Measurements from ENCODE around the gene DTWD2.
"Not testable (repeated sequence)": the region's sequence is repeated elsewhere in the genome, so short reads cannot be mapped to it uniquely, and the experiment has no call there.

DTWD2 gene

GRCh38 chr5:118987988-118988865 lies at the start of gene DTWD2:
DTWD2 (minus strand) TSS chr5:118988547; CDS start chr5:118988511, 36 bp downstream.
- peak; percentile 92 for DNase-seq

DNA sequence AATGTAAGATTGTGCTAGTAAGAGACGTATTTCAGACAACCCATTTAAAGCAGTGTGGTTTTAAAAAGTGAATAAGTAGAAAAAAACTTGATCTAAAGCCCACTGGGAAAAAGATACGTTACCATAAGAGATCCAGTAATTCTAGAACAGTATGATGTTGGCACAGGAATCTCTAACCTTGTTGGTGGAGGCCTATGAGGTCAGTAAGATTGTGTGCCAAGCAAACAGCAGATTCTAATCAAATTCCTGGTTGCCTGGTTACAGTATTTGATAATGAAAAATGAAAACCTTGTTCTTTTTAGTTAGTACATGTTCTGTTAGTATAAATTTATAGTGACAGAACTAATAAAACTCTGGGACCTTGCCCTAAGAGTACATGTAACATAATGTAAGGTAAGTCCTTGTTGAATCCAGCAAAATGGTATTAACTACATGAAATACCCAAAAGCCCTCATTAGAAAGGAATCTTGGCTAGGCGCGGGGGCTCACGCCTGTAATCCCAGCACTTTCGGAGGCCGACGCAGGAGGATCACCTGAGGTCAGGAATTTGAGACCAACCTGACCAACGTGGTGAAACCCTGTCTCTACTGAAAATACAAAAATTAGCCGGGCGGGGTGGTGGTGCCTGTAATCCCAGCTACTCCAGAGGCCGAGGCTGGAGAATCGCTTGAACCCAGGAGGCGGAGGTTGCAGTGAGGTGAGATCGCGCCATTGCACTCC lies 49.3 kb upstream of the DTWD2 start:
- no peak for DNase-seq

- no peak for DNase-seq
Observed at GRCh38 chr5:119036101-119036762, 47.9 kb upstream of the DTWD2 start.

DNA sequence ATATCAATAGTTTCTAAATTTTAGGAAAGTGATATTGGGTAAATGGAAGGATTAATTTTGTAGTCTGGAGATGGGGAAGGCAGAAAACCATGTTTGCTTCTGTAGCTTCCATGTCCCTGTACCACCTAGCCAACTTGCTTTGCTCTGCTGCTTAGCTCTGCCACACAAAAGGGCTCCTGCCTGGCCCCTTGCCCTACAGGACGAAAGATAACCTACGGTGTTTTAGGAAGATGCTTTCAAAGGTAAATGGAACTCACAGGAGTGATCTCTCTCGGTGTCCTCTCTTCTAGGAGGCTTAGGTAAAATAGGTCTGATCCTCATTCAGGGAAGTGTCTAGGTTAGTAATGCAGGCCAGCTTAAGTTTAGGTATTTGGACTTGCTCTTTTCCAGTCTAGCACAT lies 44.8 kb upstream of the DTWD2 start:
- DNase-seq = no peak

DNA sequence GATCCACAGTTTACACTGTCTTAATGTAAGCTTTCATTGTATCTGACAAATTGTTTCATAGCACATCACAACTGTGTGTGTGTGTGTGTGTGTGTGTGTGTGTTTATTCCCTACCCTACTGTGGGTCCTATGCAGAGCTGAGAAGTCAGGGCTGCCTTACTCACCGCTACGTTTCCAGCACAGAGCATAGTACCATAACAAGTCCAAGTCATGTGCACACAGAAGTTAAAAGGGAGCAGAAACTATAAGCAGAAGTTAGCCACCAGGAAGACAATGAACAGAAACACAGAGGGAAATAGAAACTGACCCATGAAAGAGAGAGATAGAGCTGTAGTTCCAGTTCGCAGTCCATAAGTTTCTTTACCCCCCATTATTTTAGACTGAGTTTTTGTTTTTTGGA lies 44.3 kb upstream of the DTWD2 start:
- peak; percentile 23 for DNase-seq

DNA sequence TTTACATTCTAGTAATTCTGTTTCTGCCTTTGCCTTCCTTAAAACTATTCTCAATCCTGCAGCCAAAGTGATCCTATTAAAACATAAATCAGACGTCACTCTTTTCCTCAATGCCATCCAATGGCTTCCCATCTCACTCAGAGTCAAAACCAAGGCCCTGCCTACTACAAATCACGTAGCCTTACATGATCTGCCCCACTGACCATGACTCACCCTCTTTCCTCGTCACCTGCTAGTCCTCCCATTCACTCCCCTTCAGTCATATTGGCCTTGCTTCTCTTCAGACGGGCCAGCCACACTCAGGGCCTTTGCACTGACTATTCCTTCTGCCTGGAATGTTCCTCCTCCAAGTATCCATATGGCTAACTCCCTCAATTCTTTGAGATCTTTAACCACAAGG lies 43.6 kb upstream of the DTWD2 start:
- peak; percentile 40 for DNase-seq

- no peak for DNase-seq
Observed at GRCh38 chr5:119031011-119031886, 42.9 kb upstream of the DTWD2 start.

DNA sequence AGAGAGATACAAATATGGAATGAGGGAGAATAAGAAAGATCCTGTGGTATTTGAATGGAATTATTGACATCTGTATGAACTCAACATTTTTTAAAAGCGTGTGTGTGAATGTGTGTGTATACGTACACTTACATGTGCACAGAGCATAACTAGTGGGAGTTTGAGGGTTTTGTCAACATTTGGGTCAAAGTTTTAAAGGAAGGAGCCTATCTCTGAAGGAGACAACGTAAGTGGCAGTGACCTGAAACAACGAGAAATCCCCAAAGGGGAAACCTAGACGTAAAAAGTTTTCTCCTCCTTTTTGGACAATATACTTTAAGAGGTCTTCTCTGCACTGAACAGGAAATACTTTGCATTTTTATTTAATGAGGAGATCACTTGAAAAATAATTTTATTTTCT lies 40.2 kb upstream of the DTWD2 start:
- no peak for DNase-seq

- DNase-seq = no peak
Observed at GRCh38 chr5:119022773-119023172, 34.4 kb upstream of the DTWD2 start.

GRCh38 chr5:119022017-119022745 lies 33.8 kb upstream of the DTWD2 start:
- no peak for DNase-seq

DNA sequence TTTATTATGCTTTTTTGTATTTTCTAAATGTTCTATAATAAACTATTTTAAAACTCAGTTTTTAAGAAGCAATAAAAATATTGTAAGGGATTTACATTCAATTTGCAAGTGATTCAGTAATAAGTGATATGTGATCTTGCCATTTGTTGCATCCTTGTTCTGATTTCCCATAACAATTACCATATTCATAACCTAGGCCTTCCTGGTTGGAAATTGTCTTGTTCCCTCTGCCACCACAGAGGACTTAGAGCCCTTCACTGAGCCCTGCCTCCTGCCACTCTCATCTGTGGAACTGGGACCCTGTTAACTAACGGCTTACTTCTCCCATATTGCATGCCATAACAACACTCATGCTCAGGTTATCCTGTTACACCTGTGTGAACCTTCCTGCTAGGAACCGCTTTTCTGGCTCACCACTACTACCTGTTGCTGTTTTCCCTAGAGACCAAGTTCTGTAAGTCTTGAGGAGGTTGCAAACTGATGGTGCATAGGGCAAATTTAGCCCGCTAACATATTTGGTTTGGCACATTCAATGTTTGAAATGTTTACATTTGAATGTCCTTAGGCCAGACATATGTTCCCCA lies 32.9 kb upstream of the DTWD2 start:
- DNase-seq = no peak

GRCh38 chr5:119019949-119020348 lies 31.6 kb upstream of the DTWD2 start:
- DNase-seq = no peak

GRCh38 chr5:119019501-119019900 lies 31.2 kb upstream of the DTWD2 start:
- DNase-seq = no peak

DNA sequence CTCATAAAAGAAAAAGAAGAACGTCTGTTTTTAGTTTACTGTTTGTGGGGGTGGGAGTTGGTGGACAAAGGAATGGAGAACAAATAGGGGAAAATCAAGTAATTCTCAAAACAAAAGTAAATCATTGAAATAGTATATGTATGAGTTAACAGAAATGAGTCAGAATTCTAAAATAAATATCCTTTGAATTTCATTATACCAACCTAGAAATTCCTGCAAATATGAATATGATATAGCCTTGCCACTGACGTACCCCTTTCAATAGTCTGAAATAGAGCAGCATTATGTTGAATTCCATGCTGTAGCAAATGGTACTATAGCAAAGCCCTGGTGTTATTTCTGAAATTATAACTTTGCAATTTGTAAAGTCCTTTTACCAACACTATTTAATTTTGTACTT lies 29.6 kb upstream of the DTWD2 start:
- no peak for DNase-seq

GRCh38 chr5:119016125-119016774 lies 27.9 kb upstream of the DTWD2 start:
- peak; percentile 54 for DNase-seq

GRCh38 chr5:119011186-119011585 lies 22.8 kb upstream of the DTWD2 start:
- DNase-seq = no peak

GRCh38 chr5:119010206-119010605 lies 21.9 kb upstream of the DTWD2 start:
- DNase-seq = no peak

DNA sequence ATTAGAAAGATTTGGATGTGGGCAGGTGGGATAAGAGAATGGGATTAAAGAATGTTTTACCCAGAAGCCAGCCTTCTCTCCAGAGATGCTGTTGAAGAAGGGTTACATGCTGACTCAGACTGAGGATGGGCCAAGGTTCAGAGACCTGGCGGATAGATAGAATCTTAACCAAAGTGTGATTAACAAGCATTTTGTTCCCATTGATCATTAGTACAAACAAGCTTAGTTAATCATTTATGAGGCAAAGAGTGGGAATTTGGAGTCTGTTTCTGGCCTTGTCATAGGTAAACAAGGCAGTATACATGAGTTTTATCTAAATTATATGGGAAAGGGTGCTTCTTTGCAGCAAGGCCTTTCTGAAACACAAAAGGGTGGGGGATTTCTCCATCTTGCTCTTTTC lies 20.8 kb upstream of the DTWD2 start:
- no peak for DNase-seq

DNA sequence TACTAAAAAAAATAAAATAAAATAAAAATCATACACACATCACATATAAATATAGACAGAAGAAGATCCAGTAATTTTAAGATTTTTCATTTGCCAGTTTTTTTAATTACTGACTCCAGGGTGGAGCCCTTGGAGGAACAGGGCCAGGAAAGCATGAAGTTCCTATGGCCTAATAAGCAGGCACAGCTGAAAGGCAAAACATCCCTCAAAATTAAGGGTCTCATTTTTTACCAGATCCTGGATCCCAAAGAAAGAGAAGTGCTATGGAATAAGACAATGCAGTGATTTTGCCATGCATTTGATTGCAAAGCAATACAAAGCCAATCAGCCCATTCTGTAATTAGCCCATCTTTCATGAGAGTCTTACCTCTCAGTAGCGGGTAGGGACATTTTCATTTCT lies 11.3 kb upstream of the DTWD2 start:
- no peak for DNase-seq

DNA sequence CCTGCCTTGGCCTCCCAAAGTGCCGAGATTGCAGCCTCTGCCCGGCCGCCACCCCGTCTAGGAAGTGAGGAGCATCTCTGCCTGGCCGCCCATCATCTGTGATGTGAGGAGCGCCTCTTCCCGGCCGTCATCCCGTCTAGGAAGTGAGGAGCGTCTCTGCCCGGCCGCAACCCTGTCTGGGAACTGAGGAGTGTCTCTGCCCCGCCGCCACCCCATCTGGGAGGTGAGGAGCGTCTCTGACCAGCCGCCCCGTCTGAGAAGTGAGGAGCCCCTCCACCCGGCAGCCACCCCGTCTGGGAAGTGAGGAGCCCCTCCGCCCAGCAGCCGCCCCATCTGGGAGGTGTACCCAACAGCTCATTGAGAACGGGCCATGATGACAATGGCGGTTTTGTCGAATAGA lies 10.5 kb upstream of the DTWD2 start:
- DNase-seq = not testable (repeated sequence)

DNA sequence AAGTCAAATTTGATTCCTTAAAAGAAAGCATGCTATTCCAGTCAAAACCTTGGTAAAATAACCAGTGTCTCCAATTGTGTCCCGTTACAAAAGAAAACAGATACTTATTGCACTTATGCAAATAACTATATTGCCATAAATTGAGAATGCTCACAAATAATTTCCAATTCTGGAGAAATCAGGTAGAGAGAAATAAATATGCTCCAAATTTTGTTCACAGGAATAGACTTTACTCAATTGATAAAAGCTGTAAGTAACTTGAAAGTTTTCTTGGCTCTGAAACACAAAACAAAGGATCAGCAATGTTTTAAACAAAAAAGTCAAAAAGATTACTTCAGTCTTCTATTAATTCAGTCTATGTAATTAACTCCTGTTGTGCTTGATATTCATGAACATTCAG lies 7.8 kb upstream of the DTWD2 start:
- no peak for DNase-seq
